Keratinocyte (primary cell): ENCODE results near the gene CHD3.

Source experiments
- EZH2 ChIP-seq: IDR thresholded peaks from one replicate; pipeline ENCODE4 v1.6.1; 2012; ENCODE audit warnings: inconsistent platforms, mild to moderate bottlenecking, low read length, moderate library complexity
- TF ChIP-seq, protein P1 (sequence below), 3 experiments: IDR thresholded peaks in 1 of 3; conservative IDR thresholded peaks in 1 of 3; optimal IDR thresholded peaks in 1 of 3; 2 replicates in 2 of 3; 3 replicates in 1 of 3; pipeline versions ENCODE3 to v1.5.1; 2011; ENCODE audit warnings: low read length in 3 of 3, mild to moderate bottlenecking in 3 of 3, moderate library complexity in 2 of 3, control low read depth in 1 of 3, inconsistent platforms in 1 of 3; ENCODE audit not compliant: insufficient read depth in 2 of 3; ENCODE audit errors: extremely low read depth in 1 of 3

GRCh38 chr17:7947651-7948050, 59.1 kb downstream of the CHD3 start:
- no peak for TF ChIP-seq EZH2
- TF ChIP-seq, protein P1, sequence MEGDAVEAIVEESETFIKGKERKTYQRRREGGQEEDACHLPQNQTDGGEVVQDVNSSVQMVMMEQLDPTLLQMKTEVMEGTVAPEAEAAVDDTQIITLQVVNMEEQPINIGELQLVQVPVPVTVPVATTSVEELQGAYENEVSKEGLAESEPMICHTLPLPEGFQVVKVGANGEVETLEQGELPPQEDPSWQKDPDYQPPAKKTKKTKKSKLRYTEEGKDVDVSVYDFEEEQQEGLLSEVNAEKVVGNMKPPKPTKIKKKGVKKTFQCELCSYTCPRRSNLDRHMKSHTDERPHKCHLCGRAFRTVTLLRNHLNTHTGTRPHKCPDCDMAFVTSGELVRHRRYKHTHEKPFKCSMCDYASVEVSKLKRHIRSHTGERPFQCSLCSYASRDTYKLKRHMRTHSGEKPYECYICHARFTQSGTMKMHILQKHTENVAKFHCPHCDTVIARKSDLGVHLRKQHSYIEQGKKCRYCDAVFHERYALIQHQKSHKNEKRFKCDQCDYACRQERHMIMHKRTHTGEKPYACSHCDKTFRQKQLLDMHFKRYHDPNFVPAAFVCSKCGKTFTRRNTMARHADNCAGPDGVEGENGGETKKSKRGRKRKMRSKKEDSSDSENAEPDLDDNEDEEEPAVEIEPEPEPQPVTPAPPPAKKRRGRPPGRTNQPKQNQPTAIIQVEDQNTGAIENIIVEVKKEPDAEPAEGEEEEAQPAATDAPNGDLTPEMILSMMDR (optimal IDR thresholded peaks at IDR 0.05 in 1 of 3, IDR thresholded peaks at IDR 0.05 in 1 of 3, conservative IDR thresholded peaks at IDR 0.05 in 1 of 3; ENCODE audit: extremely low read depth in 1 of 3, insufficient read depth in 2 of 3, low read length in 3 of 3), result no peak
